ENCODE measurements around the gene RTKN.
A peak's percentile ranks its signal among the peaks of the same experiment; 100 is the strongest.
"Not testable (repeated sequence)": the region's sequence is repeated elsewhere in the genome, so short reads cannot be mapped to it uniquely, and the experiment has no call there.

RTKN gene

GRCh38 chr2:74460187-74460586 lies 18.4 kb upstream of the RTKN start:
- DNase-seq = not testable (repeated sequence)

DNA sequence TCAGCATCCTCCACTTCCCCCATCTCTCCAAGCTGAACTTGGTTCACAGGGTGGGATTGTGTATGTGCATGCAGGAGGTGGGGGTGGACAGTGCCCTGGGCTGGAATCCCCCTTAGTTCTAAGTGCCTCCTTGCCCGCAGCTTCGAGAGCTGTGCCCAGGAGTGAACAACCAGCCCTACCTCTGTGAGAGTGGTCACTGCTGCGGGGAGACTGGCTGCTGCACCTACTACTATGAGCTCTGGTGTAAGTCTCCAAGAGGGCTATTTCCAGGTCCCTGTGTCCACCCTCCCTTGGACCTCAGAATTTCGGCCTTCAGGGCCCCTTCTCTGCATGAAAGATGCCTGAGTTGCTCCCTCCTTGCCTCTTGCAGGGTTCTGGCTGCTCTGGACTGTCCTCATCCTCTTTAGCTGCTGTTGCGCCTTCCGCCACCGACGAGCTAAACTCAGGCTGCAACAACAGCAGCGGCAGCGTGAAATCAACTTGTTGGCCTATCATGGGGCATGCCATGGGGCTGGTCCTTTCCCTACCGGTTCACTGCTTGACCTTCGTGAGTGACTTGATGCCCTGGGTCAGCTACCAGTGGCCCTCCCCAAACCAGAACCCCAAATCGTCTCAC lies 17.9 kb upstream of the RTKN start:
- not testable (repeated sequence) for DNase-seq

GRCh38 chr2:74458938-74459363 lies 17.2 kb upstream of the RTKN start:
- no peak for DNase-seq

DNA sequence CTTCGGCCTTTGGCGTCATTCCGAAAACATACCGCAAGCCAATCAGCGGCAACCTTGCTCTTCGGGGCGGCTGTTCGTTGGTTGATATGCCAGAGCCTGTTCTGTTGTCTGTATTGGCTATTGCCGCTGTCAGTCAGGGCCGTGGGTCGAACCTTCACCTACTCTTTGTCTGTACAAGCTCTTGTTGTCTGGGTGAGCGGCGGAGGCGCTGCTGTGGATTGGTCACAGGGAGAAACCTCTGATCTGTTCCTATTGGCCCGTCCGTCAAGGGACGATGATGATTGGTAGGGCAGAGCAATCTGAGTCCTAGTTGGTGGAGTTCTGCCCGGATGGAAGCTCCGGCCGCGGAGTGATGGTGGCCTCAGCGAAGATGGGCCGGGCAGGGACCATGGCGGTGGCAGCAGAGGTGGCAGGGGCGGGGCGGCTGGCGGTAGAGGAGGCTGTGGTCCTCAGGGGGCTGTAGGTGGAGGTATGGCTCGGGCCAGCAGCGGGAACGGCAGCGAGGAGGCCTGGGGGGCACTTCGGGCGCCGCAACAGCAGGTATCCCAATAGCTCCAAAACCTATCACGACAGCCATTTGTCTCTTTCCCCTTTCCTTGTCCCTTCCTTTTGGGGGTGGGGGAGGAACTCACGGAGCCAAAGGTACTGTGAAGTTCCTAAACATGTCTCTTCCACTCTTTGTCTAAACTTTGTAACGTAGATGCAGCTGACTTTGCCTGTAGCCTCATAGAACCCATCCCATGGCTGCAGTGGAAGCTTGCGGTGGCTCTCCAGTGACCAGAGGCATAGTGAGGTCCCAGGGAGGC lies 16.6 kb upstream of the RTKN start, which contains the start of gene WBP1:
Gene WBP1, plus strand, starts transcription at position 307 of the 806 bp plus-strand sequence. Its CDS starts 165 bp downstream, at position 472.
- peak; percentile 99 to 100 for DNase-seq

DNA sequence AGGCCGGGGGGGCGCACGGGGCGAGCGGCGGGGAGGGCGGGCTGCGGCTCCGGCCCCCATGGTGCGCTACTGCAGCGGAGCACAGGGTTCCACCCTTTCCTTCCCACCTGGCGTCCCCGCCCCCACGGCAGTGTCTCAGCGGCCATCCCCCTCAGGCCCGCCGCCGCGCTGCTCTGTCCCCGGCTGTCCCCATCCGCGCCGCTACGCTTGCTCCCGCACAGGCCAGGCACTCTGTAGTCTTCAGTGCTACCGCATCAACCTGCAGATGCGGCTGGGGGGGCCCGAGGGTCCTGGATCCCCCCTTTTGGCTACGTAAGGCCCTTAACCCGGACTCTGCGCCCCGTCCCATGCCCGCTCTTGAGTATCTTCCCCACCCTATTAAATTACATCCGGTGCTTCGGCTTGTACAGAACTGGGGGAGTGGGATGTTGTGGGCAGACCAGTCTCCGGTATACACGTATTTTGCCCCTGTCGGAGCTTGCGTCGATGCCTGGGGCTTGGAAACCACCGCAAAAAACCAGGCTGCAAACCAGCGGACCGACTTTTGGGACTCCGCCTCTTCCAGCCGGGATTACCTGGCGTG lies 15.9 kb upstream of the RTKN start:
- peak in 1 of 2 experiments; percentile 74 for DNase-seq

DNA sequence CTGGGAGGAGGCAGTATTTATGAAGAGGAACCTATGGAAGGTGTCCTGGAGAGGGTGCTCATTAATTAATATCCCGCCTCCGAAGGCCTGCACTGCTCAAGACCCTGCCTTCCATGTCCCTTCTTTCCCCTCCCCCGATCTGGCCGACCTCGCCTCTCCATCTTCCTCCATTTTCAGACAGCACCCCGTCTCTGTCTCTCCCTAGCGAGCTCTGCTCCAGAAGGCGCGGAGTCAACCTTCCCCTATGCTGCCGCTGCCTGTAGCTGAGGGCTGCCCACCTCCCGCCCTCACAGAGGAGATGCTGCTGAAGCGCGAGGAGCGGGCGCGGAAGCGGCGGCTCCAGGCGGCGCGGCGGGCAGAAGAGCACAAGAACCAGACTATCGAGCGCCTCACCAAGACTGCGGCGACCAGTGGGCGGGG lies 15.4 kb upstream of the RTKN start:
- peak in 1 of 2 experiments; percentile 44 for DNase-seq

- DNase-seq = peak; percentile 91 to 97
These were observed 13.1 kb upstream of the RTKN start, which contains the start of gene INO80B for GRCh38 chr2:74454654-74455511. INO80B (plus strand) TSS chr2:74455087; CDS start chr2:74455117, 30 bp downstream.

- DNase-seq = no peak
These were observed 8.9 kb upstream of the RTKN start for GRCh38 chr2:74450570-74451190.

GRCh38 chr2:74448771-74449170 lies 7.0 kb upstream of the RTKN start:
- DNase-seq = no peak

DNA sequence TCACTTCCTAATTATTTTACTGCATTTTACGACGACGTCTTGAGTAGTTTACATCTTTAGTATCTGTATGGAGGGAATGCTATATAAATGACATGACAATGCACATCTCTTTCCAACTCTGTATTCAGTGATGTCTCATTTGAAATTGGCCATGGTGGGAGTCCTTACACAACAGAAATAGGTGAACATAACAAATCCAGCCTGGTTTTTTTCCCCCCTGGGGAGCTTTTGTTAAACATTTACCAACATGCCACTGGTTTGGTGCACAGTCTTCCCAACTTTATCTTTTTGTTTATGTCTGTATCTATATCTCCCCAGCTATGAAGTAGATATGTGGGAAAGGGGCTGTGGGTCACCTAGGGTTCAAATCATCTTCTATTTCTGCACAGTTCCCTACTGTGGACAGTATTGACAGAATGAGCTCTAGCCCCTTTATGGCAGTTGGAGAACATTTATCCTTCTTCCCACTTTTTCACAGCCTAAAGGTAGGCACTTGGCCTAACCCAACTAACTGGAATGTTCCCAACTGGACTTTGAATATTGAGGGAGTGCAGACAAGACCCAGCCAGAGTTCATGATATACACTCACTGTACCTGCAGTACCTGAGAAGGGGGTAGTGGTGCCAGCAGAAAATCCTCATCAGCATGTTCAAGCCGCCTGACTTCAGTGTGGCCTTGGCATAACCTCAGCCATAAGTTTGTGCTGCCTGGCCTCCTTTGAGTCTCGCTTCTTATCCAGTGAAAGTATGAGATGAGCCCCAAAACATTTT lies 5.7 kb upstream of the RTKN start:
- DNase-seq = no peak

GRCh38 chr2:74444498-74445318 lies 3.0 kb upstream of the RTKN start:
- DNase-seq = no peak

GRCh38 chr2:74442483-74443297 lies 953 bp upstream of the RTKN start:
- not testable (repeated sequence) for DNase-seq

- no peak for DNase-seq
These were observed 507 bp downstream of the RTKN start for GRCh38 chr2:74441170-74441689.

GRCh38 chr2:74440378-74441169 lies 1.2 kb downstream of the RTKN start:
- DNase-seq = peak; percentile 42 to 54

DNA sequence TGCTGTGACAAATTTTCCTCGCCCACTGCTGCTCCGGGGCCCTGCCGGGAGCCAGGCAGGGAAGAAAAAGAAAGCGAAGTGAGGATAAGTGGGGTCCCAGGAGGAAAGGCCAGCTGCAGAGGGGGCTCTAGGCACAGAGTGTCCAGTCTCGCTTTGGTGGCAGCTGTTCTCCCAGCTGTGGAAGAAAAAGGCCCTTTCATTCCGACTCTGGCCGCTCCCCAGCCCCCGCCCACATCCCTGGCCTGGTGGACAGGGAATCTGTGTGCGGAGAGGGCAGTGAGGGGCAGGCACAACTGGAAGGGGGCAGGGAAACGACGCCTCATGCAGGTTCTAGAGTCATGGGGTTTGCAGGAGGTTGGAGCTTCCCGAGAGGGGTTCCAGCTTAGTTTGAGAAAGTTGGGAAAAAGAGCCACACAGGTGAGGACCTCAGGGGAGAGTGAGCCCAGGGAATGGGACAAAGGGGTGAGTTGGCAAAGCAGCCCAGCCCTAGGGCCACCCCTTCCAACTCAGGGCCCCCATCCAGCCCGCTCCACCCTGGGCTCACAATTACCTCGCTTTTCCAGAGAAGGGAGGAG lies 1.8 kb downstream of the RTKN start:
- no peak for DNase-seq

DNA sequence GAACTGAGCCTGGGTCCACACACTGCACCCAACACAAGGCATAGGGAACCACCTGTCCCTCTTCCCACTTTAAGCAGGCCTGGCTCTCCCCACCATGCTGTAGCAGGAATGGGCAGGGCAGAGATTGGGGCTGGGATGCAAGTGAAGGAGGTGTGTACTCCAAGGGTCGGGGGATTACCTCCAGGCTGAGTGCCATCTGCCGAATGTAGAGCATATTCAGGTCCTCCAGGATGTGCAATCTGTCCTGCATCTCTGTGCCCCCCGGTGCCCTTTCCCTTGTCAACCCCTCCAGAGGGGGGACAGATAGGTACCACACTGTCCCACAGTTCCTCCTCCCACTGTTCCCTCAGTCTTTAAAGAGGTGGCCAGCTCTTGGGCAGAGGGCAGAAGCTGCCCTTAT lies 2.4 kb downstream of the RTKN start:
- DNase-seq = no peak

DNA sequence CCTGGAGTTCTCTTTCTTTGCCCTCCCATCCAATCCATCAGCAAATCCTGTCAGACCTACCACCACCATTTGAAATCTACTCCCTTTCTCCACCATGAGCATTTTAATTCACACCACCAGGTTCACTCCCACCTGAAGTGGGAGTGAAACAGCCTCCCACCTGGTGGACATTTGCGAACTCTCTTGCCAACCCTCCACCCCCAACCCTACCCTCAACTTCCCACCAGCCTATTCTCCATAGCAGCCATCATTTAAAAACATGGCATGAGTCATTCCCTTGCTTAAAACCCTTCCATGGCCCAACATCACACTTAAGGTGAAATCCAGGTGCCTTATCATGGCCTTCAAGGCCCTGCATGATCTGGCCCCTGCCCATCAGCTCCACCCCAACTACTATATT lies 3.5 kb downstream of the RTKN start:
- DNase-seq = no peak

Measured in SW 1271 (cell line).